Breast epithelium (tissue), 4 donors: ENCODE results near the gene EVA1A. TPM values are rescaled to one million over a fixed set of nuclear protein-coding genes. Genes with fewer than 3 reads are reported as not detected.

ENCODE experiments used
- DNase-seq, 2 donors: peaks; one replicate each; pipeline ENCODE4 v3.0.0-alpha.2; 2019; ENCODE audit warnings: low spot score in 2 of 2
- H3K27ac ChIP-seq, 2 donors: fragments of 200-600 bp; sonication (generic) in 1 of 2; one replicate each; pipeline ENCODE4 v1.5.1; 2016 to 2019; ENCODE audit warnings: mild to moderate bottlenecking in 1 of 2
- H3K27me3 ChIP-seq, 2 donors: fragments of 200-600 bp; sonication (generic) in 1 of 2; one replicate each; pipeline versions ENCODE4 v1.5.1 to v1.6.0; 2017 to 2019; ENCODE audit warnings: control low read depth in 1 of 2, mild to moderate bottlenecking in 1 of 2
- H3K36me3 ChIP-seq: fragments of 200-600 bp; one replicate; pipeline ENCODE4 v1.5.1; 2019
- H3K4me1 ChIP-seq, 2 donors: fragments of 200-600 bp; sonication (generic); one replicate each; pipeline ENCODE4 v1.5.1; 2016 to 2019; ENCODE audit warnings: control low read depth in 1 of 2
- H3K4me3 ChIP-seq, 3 donors: fragments of 200-600 bp; sonication (generic); 1 replicate in 2 of 3; 2 replicates in 1 of 3; pipeline ENCODE4 v1.5.1; 2016 to 2019; ENCODE audit warnings: mild to moderate bottlenecking in 3 of 3, moderate library complexity in 2 of 3
- H3K9me3 ChIP-seq, 2 donors: fragments of 200-600 bp; sonication (generic) in 1 of 2; one replicate each; pipeline ENCODE4 v1.5.1; 2016 to 2019; ENCODE audit warnings: control low read depth in 1 of 2
- POLR2A ChIP-seq: fragments of 450-650 bp; IDR thresholded peaks from one replicate; pipeline ENCODE4 v1.6.1; 2016; ENCODE audit warnings: antibody characterized with exemption, mild to moderate bottlenecking, moderate library complexity
- POLR2AphosphoS5 ChIP-seq, 3 donors: sonication (generic); formaldehyde crosslinking; IDR thresholded peaks; one replicate each; pipeline ENCODE4 v1.6.1; 2017; ENCODE audit warnings: antibody characterized with exemption in 3 of 3
- intact Hi-C: fragments of 100-400 bp; cut with DNase I; formaldehyde crosslinking; loops from one replicate; pipeline ENCODE4 v1.15.1; 2023; ENCODE audit warnings: low total_unique reads
- total RNA-seq, 3 donors: library from RNA; depleted of rRNA; stranded (reverse); fragments of >200 nt; gene quantifications; one replicate each; pipeline ENCODE4 v1.1.0, GENCODE V29; 2016
- TF ChIP-seq, protein P1 (sequence below), 3 donors: fragments of 450-650 bp; IDR thresholded peaks; one replicate each; pipeline ENCODE4 v1.5.1; 2016 to 2017; ENCODE audit warnings: antibody characterized with exemption in 3 of 3, mild to moderate bottlenecking in 3 of 3, moderate library complexity in 3 of 3

The EVA1A gene
- total RNA-seq, 3 donors from 2014 or later: 5.2 to 10.4 TPM; not detected in 1

DNA sequence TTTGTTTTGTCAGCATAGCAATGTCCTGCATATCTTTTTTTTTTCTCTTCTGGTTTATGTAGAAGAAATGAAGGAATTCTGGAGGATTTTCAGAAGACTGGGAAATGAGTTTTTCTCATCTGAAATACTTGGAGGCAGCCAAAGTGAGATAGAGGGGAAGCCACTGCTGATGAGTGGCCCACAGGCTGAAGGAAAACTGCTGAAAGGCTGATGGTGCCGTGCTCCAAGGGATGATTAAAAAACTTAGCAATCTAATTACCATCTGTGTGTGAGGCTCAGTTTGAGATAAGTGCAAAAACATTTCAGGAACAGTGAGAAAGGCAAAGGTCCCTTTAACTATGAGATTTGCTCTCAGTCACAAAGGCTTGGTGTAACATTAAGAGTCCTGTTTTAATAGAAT lies 98.5 kb downstream of the EVA1A start:
- DNase-seq: no peak
- TF ChIP-seq POLR2AphosphoS5 (IDR thresholded peaks at IDR 0.05): no peak
- TF ChIP-seq, protein P1, sequence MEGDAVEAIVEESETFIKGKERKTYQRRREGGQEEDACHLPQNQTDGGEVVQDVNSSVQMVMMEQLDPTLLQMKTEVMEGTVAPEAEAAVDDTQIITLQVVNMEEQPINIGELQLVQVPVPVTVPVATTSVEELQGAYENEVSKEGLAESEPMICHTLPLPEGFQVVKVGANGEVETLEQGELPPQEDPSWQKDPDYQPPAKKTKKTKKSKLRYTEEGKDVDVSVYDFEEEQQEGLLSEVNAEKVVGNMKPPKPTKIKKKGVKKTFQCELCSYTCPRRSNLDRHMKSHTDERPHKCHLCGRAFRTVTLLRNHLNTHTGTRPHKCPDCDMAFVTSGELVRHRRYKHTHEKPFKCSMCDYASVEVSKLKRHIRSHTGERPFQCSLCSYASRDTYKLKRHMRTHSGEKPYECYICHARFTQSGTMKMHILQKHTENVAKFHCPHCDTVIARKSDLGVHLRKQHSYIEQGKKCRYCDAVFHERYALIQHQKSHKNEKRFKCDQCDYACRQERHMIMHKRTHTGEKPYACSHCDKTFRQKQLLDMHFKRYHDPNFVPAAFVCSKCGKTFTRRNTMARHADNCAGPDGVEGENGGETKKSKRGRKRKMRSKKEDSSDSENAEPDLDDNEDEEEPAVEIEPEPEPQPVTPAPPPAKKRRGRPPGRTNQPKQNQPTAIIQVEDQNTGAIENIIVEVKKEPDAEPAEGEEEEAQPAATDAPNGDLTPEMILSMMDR (IDR thresholded peaks at IDR 0.05): no peak
- TF ChIP-seq POLR2A: no peak
- H3K4me1 ChIP-seq: no peaks in the 10 kb centered on the region
- no peak overlapping the region for H3K4me3 ChIP-seq
- H3K27me3 ChIP-seq: no peaks in the 10 kb centered on the region
- no peak overlapping the region for H3K27ac ChIP-seq
- H3K36me3 ChIP-seq: no peaks in the 10 kb centered on the region
- no peaks in the 10 kb centered on the region for H3K9me3 ChIP-seq
- intact Hi-C loops: loop anchor here (10.0 kb wide), 1 partner anchor 153 kb away; no protein-coding TSS in a partner anchor

DNA sequence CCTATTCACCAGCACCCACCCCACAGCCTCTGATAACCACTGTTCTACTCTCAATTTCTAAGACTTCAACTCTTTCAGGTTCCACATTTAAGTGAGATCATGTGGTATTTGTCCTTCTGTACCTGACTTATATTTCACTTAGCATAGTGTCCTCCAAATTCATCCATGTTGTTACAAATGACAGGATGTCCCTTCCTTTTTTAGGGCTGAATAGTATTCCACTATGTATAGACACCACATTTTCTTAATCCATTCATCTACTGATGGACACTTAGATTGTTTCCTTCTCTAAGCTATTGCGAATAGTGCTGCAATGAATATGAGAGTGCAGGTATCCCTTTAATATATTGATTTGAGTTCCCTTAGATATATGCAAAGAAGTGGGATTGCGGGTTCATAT lies 100.1 kb downstream of the EVA1A start:
- no peak for DNase-seq
- no peaks in the 10 kb centered on the region for H3K27me3 ChIP-seq
- no peak overlapping the region for H3K27ac ChIP-seq
- intact Hi-C loops: loop anchor here (10.0 kb wide), 1 partner anchor 154 kb away; no protein-coding TSS in a partner anchor
- H3K36me3 ChIP-seq: no peaks in the 10 kb centered on the region
- H3K9me3 ChIP-seq: no peaks in the 10 kb centered on the region
- TF ChIP-seq, protein P1 (IDR thresholded peaks at IDR 0.05): no peak
- TF ChIP-seq POLR2A: no peak
- TF ChIP-seq POLR2AphosphoS5 (IDR thresholded peaks at IDR 0.05): no peak
- H3K4me3 ChIP-seq: no peak overlapping the region
- H3K4me1 ChIP-seq: no peaks in the 10 kb centered on the region

DNA sequence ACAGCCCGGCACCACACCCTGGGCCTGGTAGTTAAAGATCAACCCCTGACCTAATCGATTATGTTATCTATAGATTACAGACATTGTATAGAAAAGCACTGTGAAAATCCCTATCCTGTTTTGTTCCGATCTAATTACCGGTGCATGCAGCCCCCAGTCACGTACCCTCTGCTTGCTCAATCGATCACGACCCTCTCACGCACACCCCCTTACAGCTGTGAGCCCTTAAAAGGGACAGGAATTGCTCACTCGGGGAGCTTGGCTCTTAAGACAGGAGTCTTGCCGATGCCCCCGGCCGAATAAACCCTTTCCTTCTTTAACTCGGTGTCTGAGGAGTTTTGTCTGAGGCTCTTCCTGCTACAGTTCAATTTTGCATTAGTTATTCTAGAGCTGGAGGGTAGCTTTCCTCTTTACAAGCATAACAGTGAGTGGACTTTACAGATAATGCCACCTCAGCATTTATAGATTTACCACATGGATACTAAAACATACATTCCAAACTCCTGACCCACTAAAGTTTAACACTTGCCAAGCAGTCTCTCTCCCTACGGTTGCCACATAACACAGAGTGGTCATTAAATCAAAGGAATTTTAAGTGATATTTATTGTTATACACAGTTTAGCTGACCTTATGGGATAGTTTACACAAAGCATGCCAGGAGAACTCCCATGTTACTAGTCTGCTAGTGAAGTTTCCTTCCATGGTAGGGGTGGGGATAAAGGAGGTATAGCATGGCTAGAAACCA lies 101.0 kb downstream of the EVA1A start:
- intact Hi-C loops: loop anchor here (10.0 kb wide), 1 partner anchor 155 kb away; no protein-coding TSS in a partner anchor
- no peak for TF ChIP-seq POLR2AphosphoS5 (IDR thresholded peaks at IDR 0.05)
- TF ChIP-seq POLR2A: no peak
- TF ChIP-seq, protein P1 (IDR thresholded peaks at IDR 0.05): no peak
- no peaks in the 10 kb centered on the region for H3K9me3 ChIP-seq
- no peak for DNase-seq
- H3K4me1 ChIP-seq: no peaks in the 10 kb centered on the region
- H3K27me3 ChIP-seq: no peaks in the 10 kb centered on the region
- H3K4me3 ChIP-seq: no peak overlapping the region
- H3K27ac ChIP-seq: no peak overlapping the region
- H3K36me3 ChIP-seq: no peaks in the 10 kb centered on the region

DNA sequence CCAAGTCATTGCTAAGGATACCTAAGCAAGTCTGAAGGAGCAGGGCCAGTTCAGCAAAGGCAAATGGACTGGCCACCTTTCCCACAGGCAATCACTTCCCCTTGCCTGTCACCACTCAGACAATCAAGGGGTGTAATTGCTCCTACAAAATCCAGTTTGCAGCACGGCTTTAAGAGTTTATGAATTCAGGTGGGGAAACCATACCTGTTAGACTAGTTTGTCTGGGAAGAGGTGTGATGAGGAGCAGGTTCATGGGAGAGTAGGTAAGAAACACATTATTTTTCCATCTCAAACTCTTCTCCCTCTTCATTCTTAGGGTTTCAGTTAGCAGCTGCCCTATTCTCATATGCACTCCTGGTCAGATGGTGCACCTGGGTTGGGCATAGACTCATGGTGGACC lies 102.5 kb downstream of the EVA1A start:
- no peaks in the 10 kb centered on the region for H3K9me3 ChIP-seq
- no peak for TF ChIP-seq POLR2A
- TF ChIP-seq, protein P1 (IDR thresholded peaks at IDR 0.05): no peak
- no peak for TF ChIP-seq POLR2AphosphoS5 (IDR thresholded peaks at IDR 0.05)
- intact Hi-C loops: no loop called here
- H3K27ac ChIP-seq: no peak overlapping the region
- no peaks in the 10 kb centered on the region for H3K27me3 ChIP-seq
- no peaks in the 10 kb centered on the region for H3K4me1 ChIP-seq
- H3K4me3 ChIP-seq: no peak overlapping the region
- no peaks in the 10 kb centered on the region for H3K36me3 ChIP-seq
- DNase-seq: no peak

DNA sequence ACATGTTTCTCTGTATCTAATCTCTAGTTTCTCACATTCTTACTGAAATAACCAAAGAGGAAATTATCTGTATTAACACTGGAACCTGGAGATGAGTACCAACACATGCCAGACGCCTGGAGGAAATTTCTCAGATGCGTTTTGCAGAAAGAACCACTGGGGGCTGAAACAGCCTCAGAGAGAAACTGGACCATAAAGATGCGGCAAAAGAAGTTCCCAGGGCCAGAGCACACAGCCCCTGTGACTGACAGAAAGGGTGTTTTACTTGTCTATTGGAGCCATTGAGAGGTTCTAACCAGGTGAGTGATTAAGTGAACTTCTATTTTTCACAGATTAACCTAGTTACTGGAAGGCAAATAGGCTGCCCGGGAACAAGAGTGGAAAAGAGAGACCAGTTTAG lies 103.9 kb downstream of the EVA1A start:
- Histone ChIP-seq H3K4me1 (no peaks in the 10 kb centered on the region), H3K27ac (no peak overlapping the region), H3K9me3 (no peaks in the 10 kb centered on the region), H3K27me3 (no peaks in the 10 kb centered on the region), H3K36me3 (no peaks in the 10 kb centered on the region), H3K4me3 (no peak overlapping the region)
- no peak for TF ChIP-seq POLR2AphosphoS5 (IDR thresholded peaks at IDR 0.05)
- TF ChIP-seq, protein P1 (IDR thresholded peaks at IDR 0.05): no peak
- DNase-seq: no peak
- intact Hi-C loops: no loop called here
